Esophagus mucosa (tissue), 1 donor: Measurements from ENCODE around the gene ZNF184. TPM values are rescaled to one million over a fixed set of nuclear protein-coding genes. Genes with fewer than 3 reads are reported as not detected.

ENCODE experiments used
- ATAC-seq: fragments of 200-7000 bp; cut with Tn5 transposase; one replicate; pipeline ENCODE4 v1.9.1; 2020
- total RNA-seq: library from RNA; stranded (reverse); gene quantifications from one replicate; pipeline ENCODE4 v1.2.4, GENCODE V29; 2023
- donor health status: DM: yes; HTN: yes; CAD: no.

ZNF184 gene
- total RNA-seq, 1 donor from 2014 or later, result 3.0 TPM

GRCh38 chr6:27422651-27423332, 50.1 kb downstream of the ZNF184 start:
- ATAC-seq, result no peak

GRCh38 chr6:27419363-27419762, 53.5 kb downstream of the ZNF184 start:
- ATAC-seq, result no peak

GRCh38 chr6:27415898-27416297, 57.0 kb downstream of the ZNF184 start:
- ATAC-seq, result no peak

- no peak for ATAC-seq
Measured at GRCh38 chr6:27414996-27415395, 57.9 kb downstream of the ZNF184 start.

- no peak for ATAC-seq
Measured at GRCh38 chr6:27414300-27414699, 58.6 kb downstream of the ZNF184 start.

- no peak for ATAC-seq
Measured at GRCh38 chr6:27407153-27407814, 65.6 kb downstream of the ZNF184 start.

GRCh38 chr6:27406085-27406484, 66.8 kb downstream of the ZNF184 start:
- ATAC-seq, result no peak

- ATAC-seq, result no peak
Measured at GRCh38 chr6:27400877-27401642, 71.8 kb downstream of the ZNF184 start.

Other genes with a start within 250 kb of the ZNF184 start
- 7.7 TPM for gene PRSS16, start 225.4 kb downstream of the ZNF184 start, total RNA-seq
- gene POM121L2, start 160.8 kb downstream of the ZNF184 start, total RNA-seq, result not detected
- 1.4 TPM for gene ZNF391, start 84.3 kb downstream of the ZNF184 start, total RNA-seq